Measurements from ENCODE around the gene SLC22A13. TPM values are rescaled to one million over a fixed set of nuclear protein-coding genes. Genes with fewer than 3 reads are reported as not detected.

SLC22A13 gene, protein sequence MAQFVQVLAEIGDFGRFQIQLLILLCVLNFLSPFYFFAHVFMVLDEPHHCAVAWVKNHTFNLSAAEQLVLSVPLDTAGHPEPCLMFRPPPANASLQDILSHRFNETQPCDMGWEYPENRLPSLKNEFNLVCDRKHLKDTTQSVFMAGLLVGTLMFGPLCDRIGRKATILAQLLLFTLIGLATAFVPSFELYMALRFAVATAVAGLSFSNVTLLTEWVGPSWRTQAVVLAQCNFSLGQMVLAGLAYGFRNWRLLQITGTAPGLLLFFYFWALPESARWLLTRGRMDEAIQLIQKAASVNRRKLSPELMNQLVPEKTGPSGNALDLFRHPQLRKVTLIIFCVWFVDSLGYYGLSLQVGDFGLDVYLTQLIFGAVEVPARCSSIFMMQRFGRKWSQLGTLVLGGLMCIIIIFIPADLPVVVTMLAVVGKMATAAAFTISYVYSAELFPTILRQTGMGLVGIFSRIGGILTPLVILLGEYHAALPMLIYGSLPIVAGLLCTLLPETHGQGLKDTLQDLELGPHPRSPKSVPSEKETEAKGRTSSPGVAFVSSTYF
- 0.21 TPM in 1 of 2 replicates, not detected in the other for total RNA-seq (ENCODE audit: low replicate concordance)

DNA sequence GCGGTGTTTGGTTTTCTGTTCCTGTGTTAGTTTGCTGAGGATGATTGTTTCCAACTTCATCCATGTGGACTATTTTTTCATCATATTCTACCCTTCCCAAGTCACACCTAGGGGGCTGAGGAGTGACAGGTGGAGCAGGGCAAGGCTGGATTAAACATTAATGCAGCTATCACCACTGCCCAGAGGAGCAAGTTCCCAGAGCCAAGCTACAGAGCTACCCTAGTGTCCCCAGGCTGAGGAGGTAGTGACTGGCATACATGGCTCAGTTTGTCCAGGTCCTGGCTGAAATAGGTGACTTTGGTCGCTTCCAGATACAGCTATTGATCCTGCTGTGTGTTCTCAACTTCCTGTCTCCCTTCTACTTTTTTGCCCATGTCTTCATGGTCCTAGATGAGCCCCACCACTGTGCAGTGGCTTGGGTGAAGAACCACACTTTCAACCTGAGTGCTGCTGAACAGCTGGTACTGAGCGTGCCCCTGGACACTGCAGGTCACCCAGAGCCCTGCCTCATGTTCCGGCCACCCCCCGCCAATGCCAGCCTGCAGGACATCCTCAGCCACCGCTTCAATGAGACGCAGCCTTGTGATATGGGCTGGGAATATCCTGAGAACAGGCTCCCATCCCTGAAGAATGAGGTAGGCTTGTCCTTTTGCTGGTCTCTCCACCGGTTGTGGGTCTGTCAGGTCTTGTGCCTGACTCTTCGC lies at the start of gene SLC22A13:
SLC22A13 (plus strand) TSS at position 209 of the 704 bp plus-strand sequence; CDS start at position 258, 49 bp downstream.
- no peaks in the 10 kb centered on the region for H3K9me3 ChIP-seq (ENCODE audit: low read depth)
- H2AFZ ChIP-seq (replicated peaks): no peak within 1 kb of the TSS
- H3K4me3 ChIP-seq: no peak within 1 kb of the TSS
- H3K4me3 Mint-ChIP-seq: no peak within 1 kb of the TSS
- no peaks in the 10 kb centered on the region for H3K36me3 ChIP-seq
- no peaks in the 10 kb centered on the region for H3K9me3 Mint-ChIP-seq
- no peaks in the 10 kb centered on the region for H3F3A ChIP-seq (ENCODE audit: low read depth)
- H3K27ac Mint-ChIP-seq: no peak within 1 kb of the TSS
- H3K27ac ChIP-seq: no peak within 1 kb of the TSS
- H3K79me2 ChIP-seq (ENCODE audit: low read depth): no peaks in the 10 kb centered on the region
- H4K20me1 ChIP-seq (ENCODE audit: low read depth): no peaks in the 10 kb centered on the region
- H3K4me1 Mint-ChIP-seq: peaks cover 17% of the 10 kb centered on the region
- H3K27me3 ChIP-seq: no peaks in the 10 kb centered on the region
- H3K4me1 ChIP-seq: peaks cover 9% of the 10 kb centered on the region
- peaks cover 6% of the 10 kb centered on the region for H3K27me3 Mint-ChIP-seq (ENCODE audit: insufficient read depth, low read depth)
- H3K36me3 Mint-ChIP-seq: peaks cover 2% of the 10 kb centered on the region
- H3K4me2 ChIP-seq: no peak within 1 kb of the TSS
- no peak for DNase-seq (ENCODE audit: low spot score)
- TF ChIP-seq EZH2phosphoT487 (IDR thresholded peaks at IDR 0.05): no peak
- no peak for TF ChIP-seq EZH2 (IDR thresholded peaks at IDR 0.05)
- no peak for TF ChIP-seq CTCF (IDR thresholded peaks at IDR 0.05)
- H3K9ac ChIP-seq: no peak within 1 kb of the TSS

GRCh38 chr3:38219609-38220197 lies 45.9 kb upstream of the SLC22A13 start:
- H3K27ac ChIP-seq: no peak overlapping the region
- H3K36me3 Mint-ChIP-seq: peaks cover 28% of the 10 kb centered on the region
- no peaks in the 10 kb centered on the region for H3K4me1 Mint-ChIP-seq
- H3K4me3 Mint-ChIP-seq: no peak overlapping the region
- no peak for DNase-seq (ENCODE audit: low spot score)
- H3F3A ChIP-seq (ENCODE audit: low read depth): no peaks in the 10 kb centered on the region
- H3K9me3 ChIP-seq (ENCODE audit: low read depth): no peaks in the 10 kb centered on the region
- H3K4me1 ChIP-seq: no peaks in the 10 kb centered on the region
- TF ChIP-seq CTCF (IDR thresholded peaks at IDR 0.05) (no peak), EZH2phosphoT487 (IDR thresholded peaks at IDR 0.05) (no peak), EZH2 (IDR thresholded peaks at IDR 0.05) (no peak)
- no peaks in the 10 kb centered on the region for H3K79me2 ChIP-seq (ENCODE audit: low read depth)
- no peak overlapping the region for H3K4me2 ChIP-seq
- H3K27ac Mint-ChIP-seq: no peak overlapping the region
- no peak overlapping the region for H2AFZ ChIP-seq (replicated peaks)
- H3K27me3 Mint-ChIP-seq (ENCODE audit: insufficient read depth, low read depth): no peaks in the 10 kb centered on the region
- H3K27me3 ChIP-seq: no peaks in the 10 kb centered on the region
- H3K36me3 ChIP-seq: peaks cover 9% of the 10 kb centered on the region
- H3K4me3 ChIP-seq: no peak overlapping the region
- H4K20me1 ChIP-seq (ENCODE audit: low read depth): peaks cover 7% of the 10 kb centered on the region
- H3K9me3 Mint-ChIP-seq: no peaks in the 10 kb centered on the region
- H3K9ac ChIP-seq: no peak overlapping the region

DNA sequence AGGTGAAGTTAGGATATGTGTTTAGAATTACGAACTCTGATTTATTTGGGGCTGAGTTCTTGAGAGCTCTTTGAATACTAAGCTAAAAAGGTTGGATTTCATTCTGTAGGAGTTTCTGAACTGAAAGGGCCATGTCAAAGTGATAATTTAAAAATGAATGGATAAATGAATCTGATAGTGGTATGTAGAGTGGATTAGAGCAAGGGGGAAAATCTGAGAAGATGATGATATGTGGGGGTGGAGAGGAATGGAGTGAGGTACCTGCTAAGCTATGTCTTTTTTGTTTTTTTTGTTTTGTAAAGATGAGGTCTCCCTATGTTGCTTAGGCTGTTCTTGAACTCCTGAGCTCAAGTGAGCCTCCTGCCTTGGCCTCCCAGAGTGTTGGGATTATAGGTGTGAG lies 44.6 kb upstream of the SLC22A13 start:
- no peaks in the 10 kb centered on the region for H3K79me2 ChIP-seq (ENCODE audit: low read depth)
- no peaks in the 10 kb centered on the region for H3K27me3 Mint-ChIP-seq (ENCODE audit: insufficient read depth, low read depth)
- H3K27ac ChIP-seq: no peak overlapping the region
- H3F3A ChIP-seq (ENCODE audit: low read depth): no peaks in the 10 kb centered on the region
- H3K27me3 ChIP-seq: no peaks in the 10 kb centered on the region
- no peak overlapping the region for H3K27ac Mint-ChIP-seq
- no peaks in the 10 kb centered on the region for H3K4me1 Mint-ChIP-seq
- no peak for DNase-seq (ENCODE audit: low spot score)
- no peak for TF ChIP-seq EZH2phosphoT487 (IDR thresholded peaks at IDR 0.05)
- TF ChIP-seq CTCF (IDR thresholded peaks at IDR 0.05): no peak
- TF ChIP-seq EZH2 (IDR thresholded peaks at IDR 0.05): no peak
- H3K4me1 ChIP-seq: no peaks in the 10 kb centered on the region
- H3K9ac ChIP-seq: no peak overlapping the region
- peaks cover 10% of the 10 kb centered on the region for H3K36me3 ChIP-seq
- H3K4me3 ChIP-seq: no peak overlapping the region
- H2AFZ ChIP-seq (replicated peaks): no peak overlapping the region
- no peaks in the 10 kb centered on the region for H3K9me3 ChIP-seq (ENCODE audit: low read depth)
- no peak overlapping the region for H3K4me2 ChIP-seq
- no peaks in the 10 kb centered on the region for H3K9me3 Mint-ChIP-seq
- H3K4me3 Mint-ChIP-seq: no peak overlapping the region
- peaks cover 29% of the 10 kb centered on the region for H3K36me3 Mint-ChIP-seq
- peaks cover 5% of the 10 kb centered on the region for H4K20me1 ChIP-seq (ENCODE audit: low read depth)
